Hypothalamus (tissue), 51 donors: Measurements from ENCODE around the gene PMPCB.
"Not testable (repeated sequence)": the region's sequence is repeated elsewhere in the genome, so short reads cannot be mapped to it uniquely, and the experiment has no call there.

ENCODE experiments used
- DNase-seq, 51 donors: peaks; one replicate each; lab custom pipeline; 2025; lab: John Stamatoyannopoulos, UW

The PMPCB gene, protein sequence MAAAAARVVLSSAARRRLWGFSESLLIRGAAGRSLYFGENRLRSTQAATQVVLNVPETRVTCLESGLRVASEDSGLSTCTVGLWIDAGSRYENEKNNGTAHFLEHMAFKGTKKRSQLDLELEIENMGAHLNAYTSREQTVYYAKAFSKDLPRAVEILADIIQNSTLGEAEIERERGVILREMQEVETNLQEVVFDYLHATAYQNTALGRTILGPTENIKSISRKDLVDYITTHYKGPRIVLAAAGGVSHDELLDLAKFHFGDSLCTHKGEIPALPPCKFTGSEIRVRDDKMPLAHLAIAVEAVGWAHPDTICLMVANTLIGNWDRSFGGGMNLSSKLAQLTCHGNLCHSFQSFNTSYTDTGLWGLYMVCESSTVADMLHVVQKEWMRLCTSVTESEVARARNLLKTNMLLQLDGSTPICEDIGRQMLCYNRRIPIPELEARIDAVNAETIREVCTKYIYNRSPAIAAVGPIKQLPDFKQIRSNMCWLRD

DNA sequence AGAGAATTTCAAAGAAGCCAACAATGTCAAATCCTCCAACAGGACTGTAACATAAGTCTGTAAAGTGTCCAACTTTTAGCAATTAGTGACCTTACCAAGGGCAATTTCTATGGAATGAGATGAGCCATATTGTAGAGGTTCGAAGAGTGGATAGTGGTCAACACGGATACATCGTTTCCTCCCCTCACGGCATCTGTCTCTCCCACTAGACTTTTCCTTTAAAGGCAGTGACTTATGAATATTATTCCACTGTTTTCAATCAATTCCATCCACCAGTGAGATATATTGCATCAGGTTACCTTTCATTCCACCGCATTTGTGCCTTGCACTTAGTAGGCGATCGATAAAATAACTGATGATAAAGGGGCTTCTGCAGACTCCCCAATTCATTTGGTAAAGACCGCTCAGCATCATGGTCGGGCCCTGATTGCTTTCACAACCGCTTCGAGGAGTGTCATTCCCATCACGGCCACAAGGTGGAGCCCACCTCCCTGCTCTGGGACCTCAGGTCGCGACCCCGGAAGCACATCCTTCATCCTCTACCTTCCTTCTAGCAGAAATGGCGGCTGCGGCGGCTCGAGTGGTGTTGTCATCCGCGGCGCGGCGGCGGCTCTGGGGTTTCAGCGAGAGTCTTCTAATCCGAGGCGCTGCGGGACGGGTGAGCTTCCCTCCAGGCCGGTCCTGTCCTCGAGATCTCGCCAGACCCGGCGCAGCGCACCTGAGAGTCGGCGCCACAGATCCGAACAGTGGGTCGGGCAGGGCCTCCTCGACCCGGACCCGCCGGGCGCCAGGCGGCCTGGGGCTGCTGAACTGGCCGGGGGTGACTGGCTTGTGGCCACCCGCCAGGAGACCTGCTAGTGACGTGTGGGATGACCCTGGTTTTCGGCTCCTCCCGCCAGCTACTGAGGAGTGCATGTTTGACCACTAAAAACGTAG lies at the start of gene PMPCB:
PMPCB (plus strand) TSS at position 535 of the 936 bp plus-strand sequence; CDS start at position 560, 25 bp downstream.
- peak; percentile 57 to 99 (median 90) for DNase-seq

DNA sequence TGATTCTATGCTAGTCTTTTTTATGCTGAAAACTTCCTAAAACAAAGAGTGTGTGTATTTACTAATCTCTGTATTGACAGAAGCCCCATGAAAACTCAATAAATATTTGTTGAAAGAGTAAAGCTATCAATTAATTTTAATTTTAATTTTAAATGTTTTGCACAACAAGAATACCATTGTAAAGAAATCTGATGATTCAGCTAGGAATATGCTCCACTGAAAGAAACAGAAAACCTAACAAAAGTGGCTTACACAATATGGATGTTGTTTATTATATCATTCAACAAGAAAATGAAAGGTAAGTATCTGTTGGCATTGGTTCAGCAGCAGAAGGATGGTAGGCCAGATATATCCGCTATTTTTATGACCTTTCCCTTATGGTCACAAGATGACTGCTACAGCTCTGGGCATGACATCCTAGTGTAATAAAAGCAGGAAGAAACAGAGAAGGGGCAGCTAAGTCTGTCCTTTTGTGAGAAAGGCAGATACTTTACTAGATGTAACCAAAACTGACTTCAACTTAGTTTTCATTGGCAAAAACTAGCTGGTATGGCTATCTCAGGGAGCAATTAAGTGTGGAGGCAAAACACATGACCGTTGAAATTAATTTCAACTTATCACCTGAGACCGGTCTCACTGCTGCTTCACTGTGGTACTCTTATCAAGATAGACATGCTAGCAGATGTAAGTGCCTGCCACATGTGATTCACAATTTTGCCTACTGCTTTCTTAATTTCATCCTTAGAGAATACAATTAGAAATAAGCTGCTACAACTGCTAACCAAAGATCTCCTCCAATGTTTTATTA lies 43.3 kb upstream of the PMPCB start:
- DNase-seq: not testable (repeated sequence)

DNA sequence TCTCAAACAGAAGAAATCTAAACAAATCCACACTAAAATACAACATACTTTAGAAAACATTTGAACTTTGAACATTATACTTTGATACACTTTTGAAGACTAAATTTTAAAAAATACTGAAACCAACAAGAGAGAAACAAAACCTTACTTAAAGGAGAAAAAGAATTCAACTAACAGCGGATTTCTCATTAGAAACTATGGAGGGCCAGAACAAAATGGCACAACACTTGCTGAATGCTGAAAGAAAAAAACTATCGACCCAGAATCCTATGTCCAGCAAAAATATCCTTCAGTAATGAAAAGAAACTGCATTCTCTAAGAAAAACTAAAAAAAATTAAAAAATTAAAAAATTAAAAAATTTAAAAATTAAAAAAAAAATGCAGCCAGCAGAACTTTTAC lies 33.2 kb upstream of the PMPCB start:
- not testable (repeated sequence) for DNase-seq

DNA sequence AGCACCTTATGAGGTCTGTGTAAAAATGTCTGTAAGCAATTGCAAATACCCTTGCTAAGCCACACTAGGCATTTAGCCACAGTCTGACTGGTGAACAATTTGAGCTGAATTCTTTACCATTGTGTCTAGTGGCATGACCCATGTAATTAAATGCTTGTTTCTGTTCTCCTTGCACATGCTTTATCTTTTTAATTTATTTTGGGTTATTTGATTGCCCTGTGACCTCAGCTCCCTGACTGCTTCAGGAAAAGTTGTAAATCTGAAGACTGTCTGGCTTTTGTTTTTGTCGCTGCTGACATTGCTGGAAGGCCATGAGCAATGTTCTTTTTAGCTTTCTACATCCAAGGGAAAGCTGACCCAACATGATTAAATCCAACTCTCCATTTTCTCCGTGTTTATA lies 31.0 kb upstream of the PMPCB start:
- not testable (repeated sequence) for DNase-seq

DNA sequence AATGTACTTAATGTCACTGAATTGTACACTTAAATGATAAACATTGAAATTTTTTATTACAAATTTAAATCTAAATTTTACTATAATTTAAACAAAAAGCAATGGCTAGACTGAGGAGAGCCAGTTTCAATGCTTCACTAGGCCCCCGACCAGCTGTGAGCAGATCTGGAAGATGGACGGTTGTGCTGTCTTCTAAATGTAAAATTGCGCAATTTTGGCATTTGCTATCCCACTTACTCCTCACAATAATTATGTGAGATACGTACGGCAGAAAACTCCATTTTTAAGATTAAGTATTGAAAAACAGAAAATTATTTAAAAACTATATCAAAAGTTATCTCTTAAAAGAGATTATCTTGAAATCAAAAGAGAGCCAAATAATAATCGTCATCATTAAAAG lies 23.9 kb upstream of the PMPCB start:
- DNase-seq: not testable (repeated sequence)

DNA sequence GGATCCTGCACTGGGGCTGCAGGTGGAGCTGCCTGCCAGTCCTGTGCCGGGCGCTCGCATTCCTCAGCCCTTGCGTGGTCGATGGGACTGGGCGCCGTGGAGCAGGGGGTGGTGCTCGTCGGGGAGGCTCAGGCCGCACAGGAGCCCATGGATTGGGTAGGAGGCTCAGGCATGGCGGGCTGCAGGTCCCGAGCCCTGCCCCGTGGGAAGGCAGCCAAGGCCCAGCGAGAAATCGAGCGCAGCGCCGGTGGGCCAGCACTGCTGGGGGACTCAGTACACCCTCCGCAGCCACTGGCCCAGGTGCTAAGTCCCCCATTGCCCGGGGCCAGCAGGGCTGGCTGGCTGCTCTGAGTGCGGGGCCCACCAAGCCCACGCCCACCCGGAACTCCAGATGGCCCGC lies 22.4 kb upstream of the PMPCB start:
- DNase-seq: not testable (repeated sequence)

DNA sequence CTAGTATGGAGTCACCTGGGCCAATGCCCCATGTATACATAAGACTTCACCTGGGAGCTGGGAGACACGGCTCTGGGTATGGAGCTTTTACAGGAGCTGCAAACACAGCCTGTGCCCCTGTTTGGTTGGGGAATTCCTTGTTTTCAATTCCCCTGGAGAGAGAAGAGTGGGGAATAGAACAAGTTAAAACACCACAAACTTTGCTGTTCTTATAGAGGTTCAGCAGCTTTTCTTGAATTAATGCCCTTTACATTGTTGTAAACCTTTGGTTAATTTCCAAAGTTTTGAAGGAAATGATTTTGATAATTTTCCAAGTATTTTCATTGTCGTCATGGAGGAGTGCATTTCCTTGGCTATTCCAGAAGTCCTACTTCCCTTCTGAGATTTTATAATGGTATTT lies 19.0 kb upstream of the PMPCB start:
- not testable (repeated sequence) for DNase-seq

DNA sequence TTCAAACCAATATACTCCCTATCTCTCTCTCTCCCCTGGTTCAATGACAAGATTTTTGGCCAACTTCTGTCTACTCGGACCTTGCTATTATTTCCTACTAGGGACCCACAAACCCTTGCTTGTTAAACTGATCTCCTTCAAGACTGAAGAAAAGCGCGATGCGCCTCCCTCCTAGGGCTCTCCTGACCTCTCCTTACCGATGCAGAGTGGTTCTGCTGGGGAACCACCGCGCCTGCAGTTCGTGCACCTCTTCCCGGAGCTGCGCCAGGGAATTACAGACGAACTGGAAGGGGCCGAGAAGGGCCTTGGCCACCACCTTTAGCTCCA lies 17.6 kb upstream of the PMPCB start:
- peak in 7 of 51 donors; percentile 1 to 72 (median 33) for DNase-seq

DNA sequence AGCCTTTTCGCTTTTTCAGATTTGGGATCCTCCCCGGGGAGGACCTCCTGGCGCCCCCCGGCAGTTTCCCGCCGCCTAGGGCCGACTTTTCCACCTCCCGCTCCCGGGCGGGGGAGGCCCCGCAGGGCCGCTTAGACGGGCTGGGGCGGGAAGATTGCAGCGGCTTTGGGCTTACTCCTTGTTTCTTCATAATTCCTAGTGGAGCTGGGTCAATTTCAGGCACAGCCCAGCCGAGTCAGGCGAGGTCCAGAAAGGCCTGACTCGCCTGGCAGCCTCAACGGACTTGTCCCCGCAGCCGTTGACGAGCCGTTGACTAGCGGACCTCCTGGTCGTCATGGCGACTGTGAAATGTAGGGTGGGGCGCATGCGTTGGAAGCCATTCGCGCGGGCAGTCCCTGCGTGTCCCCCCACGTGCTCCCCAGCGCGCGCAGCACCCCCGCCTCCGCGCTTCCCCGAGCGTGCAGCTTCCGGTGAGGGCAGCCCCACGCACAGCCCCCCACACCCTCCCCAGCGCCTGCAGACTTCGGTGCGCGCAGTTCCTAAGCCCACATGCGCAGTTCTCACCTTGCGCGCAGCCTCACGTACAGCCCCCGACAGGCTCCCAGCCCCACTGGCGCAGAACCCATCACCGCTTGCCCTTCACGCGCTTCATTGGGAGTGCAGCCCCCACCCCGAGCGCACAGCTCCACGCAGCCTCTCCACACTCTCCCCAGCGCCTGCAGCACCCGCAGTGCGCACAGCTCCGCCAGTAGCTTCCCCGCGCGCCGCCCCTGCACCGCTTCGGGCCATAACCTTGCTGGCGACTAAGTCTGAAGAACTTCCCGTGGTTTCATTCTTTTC lies 17.1 kb upstream of the PMPCB start:
- DNase-seq: peak; percentile 19 to 83 (median 61)

DNA sequence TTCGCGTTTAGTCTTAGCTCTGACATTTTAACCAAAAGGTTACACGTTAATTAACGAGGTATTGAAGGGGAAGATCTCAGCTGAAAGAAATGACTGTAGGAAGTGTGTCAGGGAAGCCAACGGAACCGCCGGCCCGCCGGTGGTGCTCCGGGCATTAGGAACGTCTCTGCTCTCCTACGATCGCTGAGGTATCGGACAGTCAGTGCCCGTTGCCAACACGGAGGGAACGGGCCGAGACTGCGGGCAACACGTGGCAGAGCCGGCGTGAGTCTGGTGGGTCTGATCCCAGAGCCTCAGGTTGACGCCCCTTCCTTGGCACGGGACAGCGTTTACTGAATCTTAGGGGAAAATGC lies 16.5 kb upstream of the PMPCB start:
- DNase-seq: peak in 24 of 51 donors; percentile 2 to 41 (median 12)

DNA sequence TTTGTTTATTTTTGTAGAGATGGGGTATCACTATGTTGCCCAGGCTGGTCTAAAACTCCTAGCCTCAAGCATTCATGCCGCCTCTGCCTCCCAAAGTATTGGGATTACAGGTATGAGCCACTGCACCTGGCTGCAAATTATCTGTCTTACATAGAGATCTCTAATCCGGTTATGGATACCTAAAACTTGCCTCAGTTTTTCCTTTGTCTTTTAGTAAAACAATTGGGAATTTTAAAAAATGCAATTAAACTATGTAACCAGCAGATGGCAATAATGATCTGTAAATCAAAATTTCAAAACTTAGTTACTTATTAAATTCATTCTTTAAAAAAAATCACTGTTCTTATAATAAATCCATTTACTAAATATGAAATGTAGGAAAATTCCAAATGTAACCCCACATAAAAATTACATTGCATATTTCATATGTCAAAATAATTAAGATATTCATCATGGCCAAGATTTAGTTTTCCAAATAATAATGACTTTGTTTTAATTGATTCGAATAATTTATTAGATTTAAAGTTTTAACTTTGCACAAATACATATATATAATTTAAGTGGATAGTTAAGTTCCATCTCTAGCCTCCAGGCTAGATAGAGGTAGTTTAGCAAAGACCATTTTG lies 14.3 kb upstream of the PMPCB start:
- DNase-seq: not testable (repeated sequence)

DNA sequence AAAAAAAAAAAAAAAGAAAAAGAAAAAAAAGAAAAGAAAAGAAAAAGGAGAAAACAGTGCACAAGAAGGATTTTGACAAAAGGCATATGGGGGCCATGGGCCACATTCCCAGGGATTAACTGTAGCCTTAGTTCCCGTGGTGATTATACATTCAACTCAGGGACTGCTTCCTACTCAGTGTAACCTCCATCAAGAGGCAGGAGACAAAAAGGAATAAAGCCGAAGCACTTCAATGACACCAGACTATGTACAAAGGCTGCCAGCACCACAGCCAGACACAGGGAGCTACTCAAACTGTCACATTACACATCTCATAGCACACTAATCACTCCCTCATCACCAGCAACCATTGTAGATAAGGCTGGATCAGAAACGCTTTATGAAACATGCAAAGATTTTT lies 5.1 kb upstream of the PMPCB start:
- DNase-seq: no peak

DNA sequence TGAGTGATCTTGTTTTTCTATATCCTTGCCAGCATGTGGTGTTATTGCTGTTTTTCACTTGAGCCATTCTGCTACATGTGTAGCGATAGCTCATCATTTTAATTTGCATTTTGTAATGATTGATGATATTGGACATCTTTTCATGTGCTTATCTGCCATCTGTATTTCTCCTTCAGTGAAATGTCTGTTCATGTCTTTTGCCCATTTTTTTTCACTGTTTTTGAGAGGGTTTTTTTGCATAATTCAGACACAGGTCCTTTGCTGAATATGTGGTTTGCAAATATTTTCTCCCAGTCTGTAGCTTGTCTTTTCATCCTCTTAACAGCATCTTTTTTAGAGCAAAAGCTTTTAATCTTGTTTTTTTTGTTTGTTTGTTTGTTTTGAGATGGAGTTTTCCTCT lies 3.7 kb upstream of the PMPCB start:
- no peak for DNase-seq

DNA sequence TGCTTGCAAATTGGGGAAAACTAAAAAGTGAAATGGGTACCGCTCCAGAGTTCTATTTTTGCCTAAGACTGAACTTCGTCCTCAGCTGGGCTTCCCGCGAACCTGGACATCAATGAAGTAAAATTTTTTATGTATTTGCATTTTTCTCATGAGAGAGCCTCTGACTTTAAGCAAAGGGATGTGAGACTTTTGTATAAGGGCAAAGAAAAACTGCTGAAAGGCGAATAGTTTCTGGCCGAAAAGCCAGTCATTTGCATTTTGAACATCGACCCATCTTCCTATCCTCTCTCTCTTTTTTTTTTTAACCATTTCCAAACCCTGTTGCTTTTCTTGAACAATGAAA lies 573 bp downstream of the PMPCB start:
- no peak for DNase-seq

DNA sequence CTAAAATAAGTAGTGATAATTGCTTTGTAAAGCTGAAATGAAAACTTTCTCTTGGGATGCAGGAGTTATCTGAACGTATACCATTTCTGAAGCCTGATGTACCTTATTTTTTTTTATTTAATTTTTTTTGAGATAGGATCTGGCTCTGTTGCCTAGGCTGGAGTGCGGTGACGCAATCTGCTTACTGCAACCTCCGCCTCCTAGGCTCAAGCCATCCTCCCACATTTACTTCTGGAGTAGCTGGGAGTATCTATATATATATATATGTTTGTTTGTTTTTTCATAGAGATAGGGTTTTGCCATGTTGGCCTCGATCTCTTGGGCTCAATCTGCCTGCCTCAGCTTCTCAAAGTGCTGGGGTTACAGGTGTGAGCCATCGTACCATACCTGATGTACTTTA lies 2.4 kb downstream of the PMPCB start:
- DNase-seq: no peak

DNA sequence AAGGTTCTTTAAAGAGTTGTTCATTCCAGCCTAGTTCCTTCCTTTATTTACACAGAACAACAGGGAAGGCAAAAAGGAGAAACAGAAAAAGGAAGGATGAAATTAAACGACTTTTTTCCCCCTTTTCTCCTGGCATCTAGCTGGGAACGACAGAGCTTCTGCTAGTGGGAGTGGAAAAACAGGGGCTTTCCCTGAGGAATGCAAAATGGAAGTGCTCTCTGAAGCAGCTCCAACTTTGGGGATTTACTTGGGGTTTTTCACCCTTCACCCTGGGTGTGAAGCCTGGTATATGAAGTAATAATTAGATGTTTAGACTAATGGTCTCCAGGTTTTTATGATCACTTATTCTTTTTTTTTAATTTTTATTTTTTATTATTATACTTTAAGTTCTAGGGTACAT lies 4.2 kb downstream of the PMPCB start:
- DNase-seq: no peak

DNA sequence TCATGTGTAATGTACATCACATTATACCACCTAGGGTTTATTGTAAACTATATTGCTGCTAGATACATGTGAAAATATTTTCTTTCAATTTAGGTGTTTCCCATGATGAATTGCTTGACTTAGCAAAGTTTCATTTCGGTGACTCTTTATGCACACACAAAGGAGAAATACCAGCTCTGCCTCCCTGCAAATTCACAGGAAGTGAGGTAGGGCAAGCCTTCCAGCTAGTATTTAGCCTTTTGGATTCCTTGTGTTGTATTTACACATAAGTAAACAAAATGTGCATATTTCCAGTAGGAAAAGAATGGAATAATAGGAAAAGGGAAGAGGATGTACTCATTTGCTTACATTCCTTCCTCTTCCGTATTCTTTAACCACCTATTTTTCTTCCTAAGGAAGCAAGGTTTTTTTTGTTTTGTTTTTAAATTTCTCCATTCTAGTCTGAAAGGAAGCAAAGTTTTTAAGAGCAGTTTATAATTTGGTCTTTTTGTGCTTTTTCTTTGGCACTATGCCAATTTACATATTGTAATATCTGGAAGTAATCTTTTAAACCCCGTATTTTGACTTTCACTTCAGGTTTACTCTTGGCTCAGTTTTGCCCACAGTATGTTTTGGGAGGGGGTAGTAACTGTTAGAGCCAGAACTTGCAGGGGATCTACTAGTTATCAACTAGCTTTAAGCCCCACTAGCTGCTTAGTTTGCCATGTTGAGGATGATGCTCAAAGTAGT lies 10.4 kb downstream of the PMPCB start:
- no peak for DNase-seq

DNA sequence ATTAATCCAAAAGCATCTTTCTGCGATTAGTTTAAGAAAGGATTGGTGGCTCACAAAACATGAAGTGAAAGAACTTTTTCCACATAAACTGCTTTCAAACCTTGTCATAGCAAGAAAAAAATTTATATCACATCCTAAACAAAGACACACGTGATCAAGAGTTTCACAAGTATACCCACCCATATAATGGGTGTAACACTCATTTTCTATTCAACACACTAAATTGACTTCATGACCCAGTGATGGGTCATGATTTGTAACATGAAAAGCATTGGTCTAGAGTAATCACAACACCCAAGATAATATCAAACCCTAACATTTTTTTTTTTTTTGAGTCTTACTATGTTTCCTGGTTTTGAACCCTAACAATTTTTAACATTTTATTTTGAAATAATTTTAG lies 17.6 kb downstream of the PMPCB start:
- DNase-seq: no peak
